OCI-LY7 (cell line): ENCODE results near the gene ANP32A. TPM values are rescaled to one million over a fixed set of nuclear protein-coding genes. Genes with fewer than 3 reads are reported as not detected.

Experiments used
- BruUV-seq: library from RNA; stranded (reverse); fragments of 400-500 nt; replicated peaks from 2 replicates; lab custom pipeline; 2021; lab: Mats Ljungman, UMichigan
- CTCF ChIA-PET: fragments of 300-600 bp; sonication (Branson Sonifier 250); formaldehyde crosslinking; loops from one replicate; lab custom pipeline; 2022; ENCODE audit warnings: antibody characterized with exemption; ENCODE audit not compliant: unreplicated experiment; lab: Charles Lee
- POLR2A ChIA-PET: fragments of 300-600 bp; sonication (Branson Sonifier 250); formaldehyde crosslinking; loops from one replicate; lab custom pipeline; 2022; ENCODE audit warnings: antibody characterized with exemption; lab: Charles Lee
- DNase-seq: peaks from one replicate; pipeline ENCODE4 v3.0.0-alpha.2; 2015; ENCODE audit warnings: low spot score
- H2AFZ ChIP-seq: fragments of 200-600 bp; sonication (generic), shearing (Covaris generic); 2 replicates; pipeline ENCODE4 v1.6.1; 2014; ENCODE audit warnings: mild to moderate bottlenecking, antibody characterized with exemption, low read length, moderate library complexity
- H3K27ac ChIP-seq: fragments of 200-600 bp; sonication (generic); 2 replicates; pipeline ENCODE4 v1.5.1; 2014; ENCODE audit warnings: mixed run types, low read depth, mild to moderate bottlenecking, moderate library complexity, low read length, inconsistent platforms; ENCODE audit not compliant: poor library complexity, severe bottlenecking
- H3K36me3 ChIP-seq: fragments of 200-600 bp; sonication (generic); 2 replicates; pipeline ENCODE4 v1.6.1; 2014; ENCODE audit warnings: mild to moderate bottlenecking, antibody characterized with exemption, low read length, moderate library complexity, mixed read lengths; ENCODE audit not compliant: insufficient read depth
- H3K4me1 ChIP-seq: fragments of 200-600 bp; sonication (generic); 2 replicates; pipeline ENCODE4 v1.5.1; 2014; ENCODE audit warnings: mild to moderate bottlenecking, low read length; ENCODE audit not compliant: insufficient read depth, poor library complexity, severe bottlenecking
- H3K4me2 ChIP-seq: fragments of 200-600 bp; sonication (generic); 2 replicates; pipeline ENCODE4 v1.6.1; 2014; ENCODE audit warnings: mild to moderate bottlenecking, low read length
- H3K4me3 ChIP-seq: fragments of 200-600 bp; sonication (generic); 2 replicates; pipeline ENCODE4 v1.5.1; 2014; ENCODE audit warnings: mild to moderate bottlenecking, low read depth, low read length; ENCODE audit not compliant: poor library complexity, severe bottlenecking
- H3K79me2 ChIP-seq: fragments of 200-600 bp; sonication (generic); 2 replicates; pipeline ENCODE4 v1.6.1; 2016; ENCODE audit warnings: low read depth, mild to moderate bottlenecking, low read length, moderate library complexity, mixed read lengths; ENCODE audit not compliant: insufficient read depth
- H3K9me2 ChIP-seq: fragments of 200-600 bp; sonication (generic); 2 replicates; pipeline ENCODE4 v1.6.1; 2016; ENCODE audit warnings: mild to moderate bottlenecking, low read length, mixed read lengths; ENCODE audit not compliant: insufficient read depth
- H3K9me3 ChIP-seq: fragments of 200-600 bp; sonication (generic); 2 replicates; pipeline ENCODE4 v1.6.1; 2014; ENCODE audit warnings: mild to moderate bottlenecking, mixed run types, low read length, mixed read lengths
- H4K20me1 ChIP-seq: fragments of 200-600 bp; sonication (generic); 2 replicates; pipeline ENCODE4 v1.6.1; 2014; ENCODE audit warnings: mild to moderate bottlenecking, antibody characterized with exemption, low read length, moderate library complexity, mixed read lengths; ENCODE audit not compliant: insufficient read depth
- EZH2phosphoT487 ChIP-seq: fragments of 200-600 bp; sonication (generic); IDR thresholded peaks from 2 replicates; pipeline ENCODE4 v1.6.1; 2018; ENCODE audit warnings: low read depth, borderline replicate concordance, mild to moderate bottlenecking, mixed run types, antibody characterized with exemption, low read length, moderate library complexity, mixed read lengths
- intact Hi-C: fragments of 100-400 bp; cut with micrococcal nuclease; formaldehyde crosslinking; loops from one replicate; pipeline ENCODE4 v1.10.0; 2022; ENCODE audit not compliant: unreplicated experiment
- total RNA-seq, 2 experiments: library from RNA; depleted of rRNA in 1 of 2; stranded (reverse); fragments of >200 nt in 1 of 2; shearing (Covaris generic) in 1 of 2; gene quantifications; 2 replicates each; pipeline ENCODE4 v1.2.3, GENCODE V29; 2014 to 2022
- TF ChIP-seq, protein P1 (sequence below): fragments of 200-600 bp; sonication (generic); conservative IDR thresholded peaks from 2 replicates; pipeline ENCODE4 v1.5.1; 2014; ENCODE audit warnings: mild to moderate bottlenecking, antibody characterized with exemption, low read length, moderate library complexity, mixed read lengths

The ANP32A gene
- total RNA-seq, 2 experiments from 2014 or later = 232 to 580 TPM

DNA sequence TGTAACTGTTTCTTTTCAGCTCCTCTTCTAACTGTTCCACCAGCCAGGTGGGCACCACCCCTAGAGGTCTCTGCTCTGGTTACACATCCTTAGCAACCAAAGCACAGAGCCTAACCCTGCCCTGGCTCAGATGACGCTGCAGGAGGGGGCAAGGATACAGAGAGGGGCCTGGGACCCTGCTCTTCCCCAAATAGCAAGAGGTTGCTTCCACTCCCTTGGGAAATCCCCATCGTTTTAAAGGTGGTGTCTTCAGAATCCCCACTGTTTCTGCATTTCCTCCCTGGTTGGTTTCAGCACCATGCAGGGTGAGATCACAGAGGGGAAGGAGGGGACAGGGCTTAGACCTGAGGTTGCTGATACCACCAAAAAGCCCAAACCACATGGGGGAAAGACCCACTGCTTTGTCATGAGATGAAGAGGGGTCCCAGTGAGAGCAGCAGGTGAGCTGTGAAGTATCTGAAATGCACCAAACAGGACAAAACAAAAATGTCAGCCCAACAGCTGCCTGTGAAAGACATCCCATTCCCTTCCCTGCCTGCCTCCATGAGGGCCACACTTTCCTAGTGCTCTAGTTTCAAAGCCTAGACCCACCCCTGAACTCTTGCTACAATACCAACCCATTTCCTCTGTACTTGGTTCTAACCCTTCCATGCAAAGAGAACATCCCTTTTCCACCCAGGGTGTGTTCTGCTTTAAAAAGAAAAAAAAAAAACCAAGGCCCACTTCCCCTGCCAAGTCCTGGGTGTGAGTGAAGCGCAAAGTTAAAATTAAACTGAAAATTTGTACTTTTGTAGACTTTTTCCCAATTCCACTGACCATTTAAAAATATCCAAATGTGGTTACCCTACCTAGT lies 29.0 kb downstream of the ANP32A start:
- Histone ChIP-seq H4K20me1 (peaks cover 78% of the 10 kb centered on the region), H3K4me2 (peak overlapping the region; percentile 41; the same call in 1 of the 2 replicates), H2AFZ (no peak overlapping the region), H3K4me1 (peaks cover 62% of the 10 kb centered on the region), H3K9me3 (no peaks in the 10 kb centered on the region), H3K36me3 (peaks cover 100% of the 10 kb centered on the region), H3K4me3 (no peak overlapping the region), H3K79me2 (peaks cover 98% of the 10 kb centered on the region), H3K27ac (peak overlapping the region; percentile 38), H3K9me2 (no peaks in the 10 kb centered on the region)
- peak; percentile 40 for DNase-seq
- intact Hi-C loops = no loop called here
- TF ChIP-seq, protein P1, sequence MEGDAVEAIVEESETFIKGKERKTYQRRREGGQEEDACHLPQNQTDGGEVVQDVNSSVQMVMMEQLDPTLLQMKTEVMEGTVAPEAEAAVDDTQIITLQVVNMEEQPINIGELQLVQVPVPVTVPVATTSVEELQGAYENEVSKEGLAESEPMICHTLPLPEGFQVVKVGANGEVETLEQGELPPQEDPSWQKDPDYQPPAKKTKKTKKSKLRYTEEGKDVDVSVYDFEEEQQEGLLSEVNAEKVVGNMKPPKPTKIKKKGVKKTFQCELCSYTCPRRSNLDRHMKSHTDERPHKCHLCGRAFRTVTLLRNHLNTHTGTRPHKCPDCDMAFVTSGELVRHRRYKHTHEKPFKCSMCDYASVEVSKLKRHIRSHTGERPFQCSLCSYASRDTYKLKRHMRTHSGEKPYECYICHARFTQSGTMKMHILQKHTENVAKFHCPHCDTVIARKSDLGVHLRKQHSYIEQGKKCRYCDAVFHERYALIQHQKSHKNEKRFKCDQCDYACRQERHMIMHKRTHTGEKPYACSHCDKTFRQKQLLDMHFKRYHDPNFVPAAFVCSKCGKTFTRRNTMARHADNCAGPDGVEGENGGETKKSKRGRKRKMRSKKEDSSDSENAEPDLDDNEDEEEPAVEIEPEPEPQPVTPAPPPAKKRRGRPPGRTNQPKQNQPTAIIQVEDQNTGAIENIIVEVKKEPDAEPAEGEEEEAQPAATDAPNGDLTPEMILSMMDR = peak; percentile 48; the same call in 1 of the 2 replicates
- TF ChIP-seq EZH2phosphoT487 = no peak
- BruUV-seq = no TSS peak
- ChIA-PET CTCF (no interaction called here), POLR2A (interaction anchor here (0.6 to 0.7 kb wide), 2 partner anchors 20 to 33 kb away, joined by 3 to 4 read pairs; no protein-coding TSS in a partner anchor)

DNA sequence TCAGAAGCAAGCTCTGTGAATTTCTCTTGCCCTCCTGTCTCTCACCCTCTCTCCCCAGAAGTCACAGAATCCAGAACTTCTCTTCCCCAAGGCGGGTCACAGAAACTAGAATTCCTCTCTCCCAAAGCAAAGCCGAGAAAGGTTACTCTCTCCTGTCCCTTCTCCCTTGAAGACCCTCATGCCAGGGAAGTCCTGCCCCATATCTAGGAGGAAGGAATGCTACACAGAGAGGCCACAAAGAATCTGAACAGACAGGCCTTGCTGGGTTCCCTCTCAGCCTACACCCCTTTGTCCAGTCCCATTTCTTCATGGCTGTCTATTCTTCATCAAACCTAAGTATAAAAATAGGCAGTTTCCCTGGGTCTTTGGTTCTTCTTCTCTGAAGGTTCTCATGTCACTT lies 29.8 kb downstream of the ANP32A start:
- BruUV-seq = no TSS peak
- peaks cover 100% of the 10 kb centered on the region for H3K36me3 ChIP-seq
- H3K4me2 ChIP-seq = peak overlapping the region; percentile 41; the same call in 1 of the 2 replicates
- H3K4me1 ChIP-seq = peaks cover 54% of the 10 kb centered on the region
- H2AFZ ChIP-seq = no peak overlapping the region
- CTCF ChIA-PET = no interaction called here
- H3K9me2 ChIP-seq = no peaks in the 10 kb centered on the region
- DNase-seq = no peak
- H3K9me3 ChIP-seq = no peaks in the 10 kb centered on the region
- H3K79me2 ChIP-seq = peaks cover 91% of the 10 kb centered on the region
- peak overlapping the region; percentile 38 for H3K27ac ChIP-seq
- no peak for TF ChIP-seq EZH2phosphoT487
- TF ChIP-seq, protein P1 = no peak
- peaks cover 70% of the 10 kb centered on the region for H4K20me1 ChIP-seq
- POLR2A ChIA-PET = no interaction called here
- H3K4me3 ChIP-seq = no peak overlapping the region
- intact Hi-C loops = no loop called here

DNA sequence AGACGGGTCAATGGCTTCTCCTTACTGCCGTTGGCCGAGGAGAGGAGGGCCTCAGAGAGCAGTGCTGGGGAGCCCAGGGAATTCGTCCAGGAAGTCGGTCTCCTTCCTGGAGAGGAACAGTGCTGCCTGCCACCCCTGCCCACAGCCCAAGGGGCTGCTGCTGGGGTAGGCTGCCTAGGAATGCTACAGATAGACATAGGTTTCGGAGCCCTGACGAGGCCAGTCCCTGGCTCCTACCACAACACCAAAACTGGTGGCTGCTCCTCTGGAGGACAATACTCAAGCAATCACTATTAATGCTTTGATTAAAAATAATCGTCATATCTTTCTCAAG lies 30.5 kb downstream of the ANP32A start:
- Histone ChIP-seq H2AFZ (no peak overlapping the region), H3K9me2 (no peaks in the 10 kb centered on the region), H3K4me3 (no peak overlapping the region), H3K4me2 (no peak overlapping the region), H3K9me3 (no peaks in the 10 kb centered on the region), H3K79me2 (peaks cover 84% of the 10 kb centered on the region), H4K20me1 (peaks cover 67% of the 10 kb centered on the region), H3K27ac (no peak overlapping the region), H3K36me3 (peaks cover 100% of the 10 kb centered on the region), H3K4me1 (peaks cover 47% of the 10 kb centered on the region)
- ChIA-PET CTCF (no interaction called here), POLR2A (no interaction called here)
- BruUV-seq = no TSS peak
- intact Hi-C loops = no loop called here
- TF ChIP-seq, protein P1 = no peak
- TF ChIP-seq EZH2phosphoT487 = no peak
- DNase-seq = no peak
